Neuronal stem cell (in vitro differentiated cells): ENCODE results near the gene STIL.

Experiments
- DNase-seq: peaks from one replicate; pipeline ENCODE4 v3.0.0-alpha.2; 2013; ENCODE audit warnings: low spot score
- H2AFZ ChIP-seq: one replicate; pipeline ENCODE4 v1.6.1; 2013; ENCODE audit warnings: mild to moderate bottlenecking, low read length, inconsistent platforms
- H2AK5ac ChIP-seq: 2 replicates; pipeline ENCODE4 v1.6.1; 2013; ENCODE audit warnings: low read depth, mild to moderate bottlenecking, inconsistent platforms, low read length, moderate library complexity, mixed read lengths
- H2BK120ac ChIP-seq: 2 replicates; pipeline ENCODE4 v1.6.1; 2013; ENCODE audit warnings: low read depth, mild to moderate bottlenecking, inconsistent platforms, low read length, moderate library complexity, mixed read lengths
- H2BK12ac ChIP-seq: one replicate; pipeline ENCODE4 v1.6.1; 2013; ENCODE audit warnings: low read length, inconsistent platforms
- H2BK15ac ChIP-seq: 2 replicates; pipeline ENCODE4 v1.6.1; 2013; ENCODE audit warnings: mild to moderate bottlenecking, low read length, inconsistent platforms, mixed read lengths
- H2BK5ac ChIP-seq: one replicate; pipeline ENCODE4 v1.6.1; 2013; ENCODE audit warnings: inconsistent platforms, mild to moderate bottlenecking, low read length, moderate library complexity
- H3K14ac ChIP-seq: one replicate; pipeline ENCODE4 v1.6.1; 2013; ENCODE audit warnings: low read length, inconsistent platforms
- H3K18ac ChIP-seq: 2 replicates; pipeline ENCODE4 v1.6.1; 2013; ENCODE audit warnings: low read length, inconsistent platforms
- H3K23ac ChIP-seq: 2 replicates; pipeline ENCODE4 v1.6.1; 2013; ENCODE audit warnings: low read depth, mild to moderate bottlenecking, mixed read lengths, low read length, inconsistent platforms; ENCODE audit not compliant: poor library complexity
- H3K27ac ChIP-seq: replicated peaks from 3 replicates; pipeline ENCODE4 v1.5.1; 2013; ENCODE audit warnings: low read length, inconsistent platforms
- H3K27me3 ChIP-seq, 3 experiments: 2 replicates each; pipeline ENCODE4 v1.6.1; 2013; ENCODE audit warnings: low read length in 3 of 3, mild to moderate bottlenecking in 2 of 3, inconsistent platforms in 1 of 3, low read depth in 1 of 3, mixed read lengths in 1 of 3, moderate library complexity in 1 of 3; ENCODE audit not compliant: control insufficient read depth in 3 of 3, insufficient read depth in 3 of 3
- H3K36me3 ChIP-seq, 2 donors: replicated peaks in 1 of 2; 2 replicates each; pipeline ENCODE4 v1.6.1; 2013; ENCODE audit warnings: low read length in 2 of 2; ENCODE audit not compliant: control insufficient read depth in 2 of 2, insufficient read depth in 2 of 2
- H3K4ac ChIP-seq: 2 replicates; pipeline ENCODE4 v1.6.1; 2013; ENCODE audit warnings: inconsistent platforms, mild to moderate bottlenecking, low read length, moderate library complexity
- H3K4me1 ChIP-seq, 2 donors: 1 replicate in 1 of 2; 2 replicates in 1 of 2; pipeline ENCODE4 v1.6.1; 2013; ENCODE audit warnings: low read length in 2 of 2, low read depth in 1 of 2; ENCODE audit not compliant: control insufficient read depth in 2 of 2, insufficient read depth in 1 of 2
- H3K4me2 ChIP-seq: one replicate; pipeline ENCODE4 v1.6.1; 2013; ENCODE audit warnings: mild to moderate bottlenecking, low read length, inconsistent platforms; ENCODE audit not compliant: insufficient read depth, poor library complexity, severe bottlenecking
- H3K4me3 ChIP-seq, 2 donors: 2 replicates each; pipeline ENCODE4 v1.5.1; 2013; ENCODE audit warnings: low read length in 2 of 2, mild to moderate bottlenecking in 2 of 2, inconsistent platforms in 1 of 2, moderate library complexity in 1 of 2
- H3K79me1 ChIP-seq: one replicate; pipeline ENCODE4 v1.6.1; 2013; ENCODE audit warnings: low read depth, mild to moderate bottlenecking, inconsistent platforms, low read length, moderate library complexity
- H3K9ac ChIP-seq: one replicate; pipeline ENCODE4 v1.6.1; 2013; ENCODE audit warnings: mild to moderate bottlenecking, low read depth, low read length, inconsistent platforms; ENCODE audit not compliant: poor library complexity
- H3K9me3 ChIP-seq, 2 donors: replicated peaks in 1 of 2; 2 replicates each; pipeline versions ENCODE3 to v1.6.1; 2013; ENCODE audit warnings: low read length in 2 of 2, mild to moderate bottlenecking in 2 of 2, inconsistent platforms in 1 of 2, low read depth in 1 of 2, mixed read lengths in 1 of 2, moderate library complexity in 1 of 2; ENCODE audit not compliant: control insufficient read depth in 2 of 2, insufficient read depth in 1 of 2
- H4K8ac ChIP-seq: one replicate; pipeline ENCODE4 v1.6.1; 2013; ENCODE audit warnings: low read depth, mild to moderate bottlenecking, inconsistent platforms, low read length, moderate library complexity
- H4K91ac ChIP-seq: one replicate; pipeline ENCODE4 v1.6.1; 2013; ENCODE audit warnings: low read length, low read depth, mild to moderate bottlenecking, inconsistent platforms; ENCODE audit not compliant: poor library complexity
- WGBS, 2 donors: extraction: QIAGEN DNeasy Blood & Tissue Kit; methylation state at CpG; one replicate each; pipeline ENCODE4 v1.1.7; 2013; ENCODE audit warnings: missing lambda C conversion rate in 2 of 2, mixed read lengths in 1 of 2; ENCODE audit not compliant: insufficient read length in 2 of 2, insufficient replicate concordance in 1 of 2; ENCODE audit errors: extremely low coverage in 2 of 2; 5-methylcytosine and 5-hydroxymethylcytosine counted together

The STIL gene

DNA sequence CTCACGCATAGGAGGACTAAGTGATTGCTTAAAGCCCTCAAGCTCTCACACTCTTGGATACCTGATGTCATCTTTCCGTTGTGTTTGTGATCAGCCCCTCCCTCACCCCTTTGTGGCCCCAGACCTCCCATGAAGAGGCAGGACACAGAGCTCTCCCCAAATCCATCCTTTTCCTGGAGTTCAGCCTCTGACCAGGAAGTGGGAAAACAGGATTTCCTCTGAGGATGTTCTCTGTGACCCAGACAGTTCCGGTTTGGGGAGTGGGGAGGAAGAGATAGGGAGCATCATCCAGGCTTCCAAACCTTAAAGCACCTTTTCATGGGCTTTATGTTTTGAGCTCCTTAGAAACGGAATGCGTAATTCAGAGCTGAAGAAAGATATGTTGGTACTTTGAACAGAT, 70.0 kb downstream of the STIL start:
- Histone ChIP-seq H3K27me3 (peaks cover 0 to 48% (median 0%) of the 10 kb centered on the region in 3 experiments), H3K4me3 (no peak overlapping the region), H3K4ac (no peak overlapping the region), H2BK5ac (no peak overlapping the region), H4K8ac (no peak overlapping the region), H3K9me3 (no peaks in the 10 kb centered on the region), H2AK5ac (no peak overlapping the region), H2AFZ (peak overlapping the region; percentile 54), H3K36me3 (no peaks in the 10 kb centered on the region), H3K79me1 (no peaks in the 10 kb centered on the region), H2BK15ac (no peak overlapping the region), H2BK12ac (no peak overlapping the region), H3K9ac (no peak overlapping the region), H3K4me1 (peaks cover 0 to 3% of the 10 kb centered on the region in 2 donors), H3K18ac (no peak overlapping the region), H3K4me2 (no peak overlapping the region), H3K23ac (no peak overlapping the region), H2BK120ac (no peak overlapping the region), H4K91ac (no peak overlapping the region), H3K14ac (no peak overlapping the region), H3K27ac (no peak overlapping the region)
- no peak for DNase-seq
- no CpG with 5 or more reads among the region's 5 CpGs for WGBS, 2 donors

DNA sequence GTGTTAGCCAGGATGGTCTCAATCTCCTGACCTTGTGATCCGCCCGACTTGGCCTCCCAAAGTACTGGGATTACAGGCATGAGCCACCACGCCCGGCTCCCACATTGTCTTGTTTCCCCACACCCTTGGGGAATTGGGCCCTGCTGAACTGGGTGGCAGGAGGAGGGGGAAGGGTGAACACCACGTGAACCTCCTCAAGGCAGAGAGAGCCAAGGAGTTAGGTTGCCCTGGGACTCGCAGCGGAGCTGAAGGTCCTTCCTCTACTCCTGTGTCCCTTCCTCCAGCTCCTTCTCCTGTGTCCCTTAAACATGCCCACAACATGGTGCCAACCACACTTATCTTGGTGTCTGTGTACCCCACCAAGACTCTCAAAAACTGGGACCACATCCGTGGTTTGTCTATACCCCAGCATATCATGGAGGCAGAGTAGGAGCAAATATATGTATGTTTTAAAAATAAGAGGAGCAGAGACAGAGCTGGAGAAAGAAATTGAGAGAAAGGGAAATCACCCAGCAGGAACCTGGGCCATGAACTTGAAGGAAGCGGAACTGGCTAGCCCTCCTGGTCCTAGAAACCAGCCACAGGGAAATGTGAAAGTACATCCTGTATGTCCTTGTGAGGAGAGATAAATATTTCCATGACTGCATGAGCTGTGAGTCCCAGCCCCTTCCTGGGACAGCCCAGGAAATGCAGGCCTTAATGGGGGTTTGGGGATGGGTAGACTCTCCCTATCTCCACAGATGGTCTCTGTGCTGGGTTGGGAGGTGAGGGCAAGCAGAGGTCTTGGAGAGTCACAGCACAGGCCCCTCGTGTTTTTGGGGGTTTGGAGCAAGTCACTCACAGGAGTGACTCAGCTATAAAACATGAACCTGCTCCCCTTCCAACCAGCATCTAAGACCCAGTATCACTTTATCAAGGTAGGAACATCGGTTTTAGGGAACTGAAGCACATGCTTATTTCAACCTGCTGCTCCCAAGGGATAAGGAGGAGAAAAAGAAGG, 72.5 kb downstream of the STIL start:
- Histone ChIP-seq H3K18ac (no peak overlapping the region), H3K4me2 (no peak overlapping the region), H2BK15ac (no peak overlapping the region), H3K4ac (no peak overlapping the region), H4K8ac (no peak overlapping the region), H2BK12ac (no peak overlapping the region), H2BK120ac (no peak overlapping the region), H3K27me3 (peaks cover 0 to 62% (median 4%) of the 10 kb centered on the region in 3 experiments), H3K23ac (no peak overlapping the region), H2AFZ (no peak overlapping the region), H3K14ac (no peak overlapping the region), H3K27ac (no peak overlapping the region), H2BK5ac (no peak overlapping the region), H2AK5ac (no peak overlapping the region), H3K4me1 (peaks cover 0 to 3% of the 10 kb centered on the region in 2 donors), H3K4me3 (no peak overlapping the region), H4K91ac (no peak overlapping the region), H3K36me3 (no peaks in the 10 kb centered on the region), H3K9me3 (no peaks in the 10 kb centered on the region), H3K9ac (no peak overlapping the region), H3K79me1 (no peaks in the 10 kb centered on the region)
- no CpG with 5 or more reads among the region's 11 CpGs for WGBS, 2 donors
- DNase-seq: no peak

DNA sequence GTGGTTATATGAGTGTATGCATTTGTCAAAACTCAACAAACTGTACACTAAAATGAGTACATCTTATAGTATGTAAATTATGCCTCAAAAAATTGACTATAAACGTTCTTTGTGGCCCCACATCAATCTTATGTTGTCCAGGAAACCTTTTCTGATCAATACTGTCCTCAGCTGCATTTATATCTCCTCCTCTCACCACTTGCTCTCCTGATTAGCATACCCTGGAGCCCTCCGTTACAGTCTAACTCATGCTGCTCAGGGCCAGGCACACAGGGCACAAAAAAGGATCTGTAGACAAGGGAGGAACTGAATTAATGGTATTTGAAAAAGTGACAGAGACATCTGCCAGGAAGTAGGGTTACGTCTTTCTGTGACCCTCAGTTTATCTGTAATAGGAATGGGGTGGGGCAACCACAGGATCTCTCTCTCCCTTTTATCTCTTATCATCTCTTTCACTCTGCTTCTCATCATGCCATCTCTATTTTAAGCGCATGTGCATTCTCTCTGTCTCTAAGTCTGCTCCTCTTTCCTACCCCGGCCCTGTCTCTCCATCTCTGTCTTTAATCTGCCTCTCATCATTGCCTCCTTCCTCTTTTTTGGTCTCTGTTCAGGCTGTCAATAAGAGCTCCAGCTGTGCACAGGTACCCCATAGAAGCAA, 74.9 kb downstream of the STIL start:
- H3K9ac ChIP-seq: no peak overlapping the region
- no peak overlapping the region for H3K4ac ChIP-seq
- H3K79me1 ChIP-seq: no peaks in the 10 kb centered on the region
- H3K4me1 ChIP-seq: peaks cover 2 to 3% of the 10 kb centered on the region in 2 donors
- H3K27me3 ChIP-seq: peaks cover 0 to 76% (median 25%) of the 10 kb centered on the region in 3 experiments
- no peak overlapping the region for H2BK12ac ChIP-seq
- no peak overlapping the region for H2AK5ac ChIP-seq
- H3K9me3 ChIP-seq: no peaks in the 10 kb centered on the region
- no peak overlapping the region for H4K91ac ChIP-seq
- H2BK15ac ChIP-seq: no peak overlapping the region
- H3K4me3 ChIP-seq: no peak overlapping the region
- no peaks in the 10 kb centered on the region for H3K36me3 ChIP-seq
- no peak overlapping the region for H3K27ac ChIP-seq
- no peak overlapping the region for H4K8ac ChIP-seq
- H3K4me2 ChIP-seq: no peak overlapping the region
- H2BK5ac ChIP-seq: no peak overlapping the region
- no peak overlapping the region for H3K23ac ChIP-seq
- H2AFZ ChIP-seq: no peak overlapping the region
- no CpG with 5 or more reads among the region's 5 CpGs for WGBS, 2 donors
- no peak overlapping the region for H3K14ac ChIP-seq
- H2BK120ac ChIP-seq: no peak overlapping the region
- H3K18ac ChIP-seq: no peak overlapping the region
- no peak for DNase-seq

DNA sequence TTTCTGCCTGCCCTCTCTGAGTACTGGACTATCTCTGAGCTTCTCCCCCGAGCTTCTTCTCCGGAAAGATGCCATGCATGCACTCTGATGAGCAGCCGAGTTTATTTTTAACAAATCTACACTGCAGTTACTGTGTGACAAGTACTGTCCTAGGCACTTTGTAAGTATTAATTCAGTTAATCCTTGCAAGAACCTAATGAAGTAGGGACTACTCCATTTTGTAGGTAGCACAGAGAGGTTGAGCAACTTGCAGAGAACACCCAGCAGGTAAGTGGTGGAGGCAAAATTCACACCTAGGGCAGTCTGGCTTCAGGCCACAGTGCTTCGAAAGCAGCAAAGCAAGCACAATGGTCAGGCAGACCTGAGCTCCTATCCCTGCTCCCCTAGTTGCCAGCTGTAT, 78.1 kb downstream of the STIL start:
- H2BK12ac ChIP-seq: no peak overlapping the region
- peaks cover 2 to 4% of the 10 kb centered on the region in 2 donors for H3K4me1 ChIP-seq
- peaks cover 20 to 78% (median 57%) of the 10 kb centered on the region in 3 experiments for H3K27me3 ChIP-seq
- H3K27ac ChIP-seq: no peak overlapping the region
- H4K8ac ChIP-seq: no peak overlapping the region
- H3K36me3 ChIP-seq: no peaks in the 10 kb centered on the region
- no peaks in the 10 kb centered on the region for H3K79me1 ChIP-seq
- H2BK5ac ChIP-seq: no peak overlapping the region
- no peak overlapping the region for H2AFZ ChIP-seq
- H3K9me3 ChIP-seq: no peaks in the 10 kb centered on the region
- no peak overlapping the region for H4K91ac ChIP-seq
- no peak overlapping the region for H3K14ac ChIP-seq
- H3K4me3 ChIP-seq: no peak overlapping the region
- no peak overlapping the region for H2BK120ac ChIP-seq
- WGBS, 2 donors: no CpG with 5 or more reads among the region's 4 CpGs
- no peak overlapping the region for H3K4ac ChIP-seq
- no peak overlapping the region for H2AK5ac ChIP-seq
- no peak overlapping the region for H2BK15ac ChIP-seq
- H3K23ac ChIP-seq: no peak overlapping the region
- H3K4me2 ChIP-seq: no peak overlapping the region
- DNase-seq: no peak
- no peak overlapping the region for H3K18ac ChIP-seq
- H3K9ac ChIP-seq: no peak overlapping the region
